ENCODE measurements around the gene ENPP5.
A peak's percentile ranks its signal among the peaks of the same experiment; 100 is the strongest.

ENPP5 gene

GRCh38 chr6:46129629-46130511 lies 40.9 kb downstream of the ENPP5 start, which contains the start of gene ENPP4 (continued):
- no peak for TF ChIP-seq ZNF148 (tag by site-specific recombination; IDR thresholded peaks at IDR 0.05; ENCODE audit: borderline replicate concordance)
- TF ChIP-seq ZFP37 (tag by site-specific recombination; IDR thresholded peaks at IDR 0.05), result no peak
- no peak for TF ChIP-seq GLI2 (tag by site-specific recombination; IDR thresholded peaks at IDR 0.05; ENCODE audit: borderline replicate concordance, low read depth)
- TF ChIP-seq ZNF692 (tag by site-specific recombination; IDR thresholded peaks at IDR 0.05), result no peak
- TF ChIP-seq ZNF423 (tag by site-specific recombination; IDR thresholded peaks at IDR 0.05), result no peak
- TF ChIP-seq ZBTB6 (tag by site-specific recombination; IDR thresholded peaks at IDR 0.05), result no peak
- TF ChIP-seq ZNF792 (tag by site-specific recombination; IDR thresholded peaks at IDR 0.05), result no peak
- TF ChIP-seq ZNF169 (tag by site-specific recombination; IDR thresholded peaks at IDR 0.05), result no peak
- TF ChIP-seq REST (tag by site-specific recombination; IDR thresholded peaks at IDR 0.05), result no peak
- TF ChIP-seq ZNF184 (tag by site-specific recombination; IDR thresholded peaks at IDR 0.05), result no peak
- TF ChIP-seq ZNF660 (tag by site-specific recombination; IDR thresholded peaks at IDR 0.05), result no peak; the same call in 1 of the 2 replicates
- TF ChIP-seq ZNF140 (tag by site-specific recombination; IDR thresholded peaks at IDR 0.05), result no peak
- no peak for TF ChIP-seq ZNF664 (tag by site-specific recombination; IDR thresholded peaks at IDR 0.05)
- TF ChIP-seq KLF7 (tag by site-specific recombination; IDR thresholded peaks at IDR 0.05; ENCODE audit: borderline replicate concordance), result 0 out of 2 replicates have a peak, but pooled peaks have one; percentile 34
- TF ChIP-seq ZNF274 (IDR thresholded peaks at IDR 0.05; ENCODE audit: low read length), result no peak
- no peak for TF ChIP-seq ZNF274 (tag by site-specific recombination; IDR thresholded peaks at IDR 0.05; ENCODE audit: borderline replicate concordance)
- TF ChIP-seq ZNF146 (tag by site-specific recombination; IDR thresholded peaks at IDR 0.05), result no peak
- TF ChIP-seq PRDM4 (tag by site-specific recombination; IDR thresholded peaks at IDR 0.05), result no peak
- peak; percentile 73; the same call in 1 of the 2 replicates for TF ChIP-seq ZNF600 (tag by site-specific recombination; IDR thresholded peaks at IDR 0.05)
- no peak for TF ChIP-seq BCL11B (tag by site-specific recombination; IDR thresholded peaks at IDR 0.05; ENCODE audit: low read depth)
- TF ChIP-seq ZFP41 (tag by site-specific recombination; IDR thresholded peaks at IDR 0.05; ENCODE audit: borderline replicate concordance), result no peak
- TF ChIP-seq ZNF404 (tag by site-specific recombination; IDR thresholded peaks at IDR 0.05), result no peak
- no peak for TF ChIP-seq TCF7L2 (IDR thresholded peaks at IDR 0.05; ENCODE audit: borderline replicate concordance, low read depth, low read length)
- TF ChIP-seq HOXD13 (CRISPR knock-in tag; IDR thresholded peaks at IDR 0.05; ENCODE audit: borderline replicate concordance), result no peak
- TF ChIP-seq ZNF585B (tag by site-specific recombination; IDR thresholded peaks at IDR 0.05), result no peak
- no peak for TF ChIP-seq ZNF768 (tag by site-specific recombination; IDR thresholded peaks at IDR 0.05)

Data from HEK293 (cell line).